GM21619 (cell line): Measurements from ENCODE around the gene SNPH.

Experiments
- ATAC-seq: cut with Tn5 transposase; IDR thresholded peaks from one replicate; pipeline ENCODE4 v1.9.1; 2021; ENCODE audit not compliant: unreplicated experiment

Gene SNPH

GRCh38 chr20:1286267-1287024, 20.4 kb downstream of the SNPH start:
- ATAC-seq, result no peak

GRCh38 chr20:1287306-1287705, 21.2 kb downstream of the SNPH start:
- no peak for ATAC-seq

GRCh38 chr20:1287787-1288569, 21.9 kb downstream of the SNPH start:
- ATAC-seq, result no peak

GRCh38 chr20:1291191-1291741, 25.2 kb downstream of the SNPH start:
- no peak for ATAC-seq

- ATAC-seq, result no peak
Measured at GRCh38 chr20:1292620-1293019, 26.5 kb downstream of the SNPH start.

- ATAC-seq, result no peak
Measured at GRCh38 chr20:1293641-1294379, 27.7 kb downstream of the SNPH start.

- no peak for ATAC-seq
Measured at GRCh38 chr20:1294497-1294896, 28.4 kb downstream of the SNPH start.

GRCh38 chr20:1295276-1295930, 29.3 kb downstream of the SNPH start:
- ATAC-seq, result no peak

GRCh38 chr20:1296117-1296610, 30.1 kb downstream of the SNPH start:
- no peak for ATAC-seq

GRCh38 chr20:1296922-1297321, 30.8 kb downstream of the SNPH start:
- ATAC-seq, result no peak

GRCh38 chr20:1297486-1297885, 31.4 kb downstream of the SNPH start:
- ATAC-seq, result no peak

- ATAC-seq, result no peak
Measured at GRCh38 chr20:1298166-1298565, 32.1 kb downstream of the SNPH start.

- ATAC-seq, result no peak
Measured at GRCh38 chr20:1298888-1299511, 32.9 kb downstream of the SNPH start.

GRCh38 chr20:1299522-1299921, 33.4 kb downstream of the SNPH start:
- no peak for ATAC-seq

GRCh38 chr20:1300083-1300840, 34.2 kb downstream of the SNPH start:
- no peak for ATAC-seq

GRCh38 chr20:1301031-1301529, 35.0 kb downstream of the SNPH start:
- no peak for ATAC-seq

GRCh38 chr20:1302685-1303541, 36.8 kb downstream of the SNPH start:
- no peak for ATAC-seq

- no peak for ATAC-seq
Measured at GRCh38 chr20:1304710-1305515, 38.8 kb downstream of the SNPH start.
